ENCODE measurements around the gene DAB2IP.

Gene DAB2IP

DNA sequence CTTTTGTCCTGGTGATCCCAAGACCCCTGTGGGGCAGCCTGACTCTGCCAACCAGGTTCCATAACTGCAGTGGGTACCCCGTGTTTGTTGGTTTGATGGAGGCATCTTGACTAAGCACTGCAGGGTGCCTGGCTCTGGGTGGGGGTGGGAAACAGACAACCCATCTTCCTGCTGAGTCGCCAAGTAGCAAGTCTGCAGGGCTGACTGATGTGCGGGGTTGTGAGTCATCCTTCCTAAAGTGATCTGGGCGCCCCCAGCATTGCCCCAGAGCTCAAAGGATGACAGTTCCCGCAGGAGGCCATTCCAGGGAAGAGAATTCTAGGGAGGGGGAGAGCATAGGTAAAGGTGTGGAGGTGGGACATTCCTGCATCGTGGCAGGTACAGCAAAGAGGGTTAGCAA, 23.5 kb downstream of the DAB2IP start:
- Mint-ChIP-seq H3K4me3 (no peak overlapping the region), H3K9me3 (no peaks in the 10 kb centered on the region), H3K36me3 (ENCODE audit: low read depth) (peaks cover 39% of the 10 kb centered on the region), H3K27ac (no peak overlapping the region), H3K4me1 (peaks cover 43% of the 10 kb centered on the region), H3K27me3 (ENCODE audit: low read depth) (no peaks in the 10 kb centered on the region)
- TF ChIP-seq, protein P1, sequence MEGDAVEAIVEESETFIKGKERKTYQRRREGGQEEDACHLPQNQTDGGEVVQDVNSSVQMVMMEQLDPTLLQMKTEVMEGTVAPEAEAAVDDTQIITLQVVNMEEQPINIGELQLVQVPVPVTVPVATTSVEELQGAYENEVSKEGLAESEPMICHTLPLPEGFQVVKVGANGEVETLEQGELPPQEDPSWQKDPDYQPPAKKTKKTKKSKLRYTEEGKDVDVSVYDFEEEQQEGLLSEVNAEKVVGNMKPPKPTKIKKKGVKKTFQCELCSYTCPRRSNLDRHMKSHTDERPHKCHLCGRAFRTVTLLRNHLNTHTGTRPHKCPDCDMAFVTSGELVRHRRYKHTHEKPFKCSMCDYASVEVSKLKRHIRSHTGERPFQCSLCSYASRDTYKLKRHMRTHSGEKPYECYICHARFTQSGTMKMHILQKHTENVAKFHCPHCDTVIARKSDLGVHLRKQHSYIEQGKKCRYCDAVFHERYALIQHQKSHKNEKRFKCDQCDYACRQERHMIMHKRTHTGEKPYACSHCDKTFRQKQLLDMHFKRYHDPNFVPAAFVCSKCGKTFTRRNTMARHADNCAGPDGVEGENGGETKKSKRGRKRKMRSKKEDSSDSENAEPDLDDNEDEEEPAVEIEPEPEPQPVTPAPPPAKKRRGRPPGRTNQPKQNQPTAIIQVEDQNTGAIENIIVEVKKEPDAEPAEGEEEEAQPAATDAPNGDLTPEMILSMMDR (IDR thresholded peaks at IDR 0.05; ENCODE audit: unreplicated experiment in 3 of 3): no peak

DNA sequence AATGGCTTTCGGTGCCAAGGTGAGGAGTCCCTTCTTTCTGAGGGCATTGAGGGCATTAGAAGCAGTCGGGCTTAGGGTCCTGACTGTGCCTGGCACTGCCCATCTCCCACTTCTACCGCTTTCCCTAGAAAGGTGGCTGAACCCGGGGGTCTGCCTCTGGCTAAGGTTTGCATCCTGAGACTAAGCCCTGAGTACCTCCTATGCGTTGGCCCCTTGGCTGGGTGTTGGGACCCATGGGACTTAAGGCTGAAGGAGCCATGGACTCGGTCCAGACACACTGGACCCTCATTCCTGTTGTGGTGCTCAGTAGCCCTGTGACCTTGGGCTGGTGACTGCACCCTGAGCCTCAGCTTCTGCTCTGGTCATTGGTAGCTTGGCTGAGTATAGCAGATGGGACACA, 23.9 kb downstream of the DAB2IP start:
- peaks cover 37% of the 10 kb centered on the region for H3K36me3 Mint-ChIP-seq (ENCODE audit: low read depth)
- H3K4me3 Mint-ChIP-seq: no peak overlapping the region
- TF ChIP-seq, protein P1 (IDR thresholded peaks at IDR 0.05; ENCODE audit: unreplicated experiment in 3 of 3): no peak
- H3K27ac Mint-ChIP-seq: peak overlapping the region in 2 of 3 experiments; percentile 7 to 49
- H3K9me3 Mint-ChIP-seq: no peaks in the 10 kb centered on the region
- no peaks in the 10 kb centered on the region for H3K27me3 Mint-ChIP-seq (ENCODE audit: low read depth)
- peaks cover 43% of the 10 kb centered on the region for H3K4me1 Mint-ChIP-seq

DNA sequence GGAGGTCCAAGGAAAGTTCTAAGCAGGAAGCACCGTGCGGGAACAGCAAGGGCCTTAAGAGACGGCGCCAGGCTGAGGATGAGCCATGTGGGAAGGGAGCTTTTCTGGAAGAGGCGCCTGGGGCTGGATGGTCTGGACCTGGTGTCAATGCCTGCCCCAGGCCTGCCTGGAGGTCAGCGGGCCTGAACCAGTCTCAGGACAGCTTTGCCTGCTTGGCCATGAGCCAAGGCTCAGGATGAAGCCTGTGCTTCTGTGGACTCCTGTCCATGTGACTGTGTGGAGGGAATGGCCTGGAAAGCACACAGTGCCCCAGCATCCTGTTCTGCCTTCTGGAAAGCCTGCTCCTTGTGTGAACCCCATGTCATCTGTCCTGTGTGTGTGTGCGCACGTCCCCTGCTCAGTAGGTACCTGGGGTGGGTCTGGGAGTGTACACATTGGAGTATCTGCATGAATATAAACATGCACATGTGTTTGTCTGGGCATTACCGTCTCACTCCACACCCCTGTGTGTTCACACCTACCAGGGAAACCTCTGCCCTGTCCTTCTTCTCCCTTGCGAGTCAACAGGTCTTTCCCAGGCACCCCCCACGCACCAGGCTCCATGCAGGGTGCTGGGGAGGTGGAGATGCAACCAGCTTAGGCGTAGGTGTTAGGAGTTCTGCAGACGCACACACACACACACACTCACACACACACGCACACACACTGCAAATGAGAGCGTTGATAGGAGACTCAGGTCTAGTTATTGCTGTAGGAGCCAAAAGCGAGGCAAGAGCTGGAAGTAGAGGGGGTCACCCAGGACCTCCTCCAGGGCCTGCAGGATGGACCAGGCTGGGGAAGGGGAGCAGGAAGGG, 24.8 kb downstream of the DAB2IP start:
- Mint-ChIP-seq H3K4me1 (peaks cover 42% of the 10 kb centered on the region), H3K27ac (peak overlapping the region; percentile 7 to 50 (median 49)), H3K27me3 (ENCODE audit: low read depth) (no peaks in the 10 kb centered on the region), H3K36me3 (ENCODE audit: low read depth) (peaks cover 37% of the 10 kb centered on the region), H3K9me3 (no peaks in the 10 kb centered on the region), H3K4me3 (no peak overlapping the region)
- TF ChIP-seq, protein P1 (IDR thresholded peaks at IDR 0.05; ENCODE audit: unreplicated experiment in 3 of 3): no peak

DNA sequence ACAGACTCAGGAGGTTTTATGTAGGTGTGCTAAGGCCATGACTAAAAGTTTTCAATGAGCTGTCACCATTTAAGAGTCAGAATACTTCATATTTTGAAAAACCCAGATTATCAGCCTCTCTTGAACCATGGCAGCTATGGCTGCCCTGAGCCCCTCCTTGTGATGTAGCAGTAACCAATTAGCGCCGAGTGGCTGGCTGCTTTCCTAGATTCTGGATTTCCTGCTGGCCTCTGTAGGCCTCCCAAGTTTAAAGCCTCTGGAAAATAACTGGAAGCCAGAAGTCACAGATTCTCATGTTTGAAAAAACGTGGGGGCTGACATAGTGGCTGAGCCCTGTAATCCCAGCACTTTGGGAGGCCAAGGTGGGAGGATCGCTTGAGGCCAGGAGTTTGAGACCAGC, 25.5 kb downstream of the DAB2IP start:
- H3K36me3 Mint-ChIP-seq (ENCODE audit: low read depth): peaks cover 35% of the 10 kb centered on the region
- H3K4me3 Mint-ChIP-seq: no peak overlapping the region
- no peaks in the 10 kb centered on the region for H3K27me3 Mint-ChIP-seq (ENCODE audit: low read depth)
- H3K27ac Mint-ChIP-seq: peak overlapping the region in 1 of 3 experiments; percentile 49
- TF ChIP-seq, protein P1 (IDR thresholded peaks at IDR 0.05; ENCODE audit: unreplicated experiment in 3 of 3): no peak
- peaks cover 35% of the 10 kb centered on the region for H3K4me1 Mint-ChIP-seq
- H3K9me3 Mint-ChIP-seq: no peaks in the 10 kb centered on the region

DNA sequence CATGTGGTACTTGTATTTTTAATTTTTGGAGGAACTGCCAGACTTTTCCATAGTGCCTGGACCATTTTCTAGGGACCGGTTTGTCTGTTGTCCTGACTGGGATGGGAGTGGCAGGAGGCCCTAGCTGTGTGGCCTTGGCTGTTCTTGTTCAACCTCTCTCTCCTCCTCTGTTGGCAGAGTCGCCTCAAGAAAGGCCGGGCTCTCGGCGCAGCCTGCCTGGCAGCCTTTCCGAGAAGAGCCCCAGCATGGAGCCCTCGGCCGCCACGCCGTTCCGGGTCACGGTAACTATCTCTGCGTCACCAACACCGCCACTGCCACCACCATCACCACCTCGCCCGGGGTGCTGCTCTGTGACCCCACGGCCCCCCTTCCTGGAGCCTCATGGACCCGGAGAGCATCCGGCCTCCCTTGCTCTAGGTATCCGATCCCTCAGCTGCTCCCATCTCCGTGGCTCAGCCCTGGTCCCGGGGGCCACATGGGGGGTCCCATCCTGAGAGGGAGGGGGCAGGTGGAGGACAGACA, 27.1 kb downstream of the DAB2IP start:
- Mint-ChIP-seq H3K9me3 (no peaks in the 10 kb centered on the region), H3K36me3 (ENCODE audit: low read depth) (peaks cover 39% of the 10 kb centered on the region), H3K4me1 (peaks cover 30% of the 10 kb centered on the region), H3K27ac (no peak overlapping the region), H3K4me3 (no peak overlapping the region), H3K27me3 (ENCODE audit: low read depth) (no peaks in the 10 kb centered on the region)
- TF ChIP-seq, protein P1 (IDR thresholded peaks at IDR 0.05; ENCODE audit: unreplicated experiment in 3 of 3): no peak

All from nephron (organoid).